Right hindlimb (tissue), 1 donor: ENCODE measurements around the gene MOV10L1.
"Not testable (repeated sequence)": the region's sequence is repeated elsewhere in the genome, so short reads cannot be mapped to it uniquely, and the experiment has no call there.

Experiments
- DNase-seq: peaks from one replicate; pipeline ENCODE4 v3.0.0-alpha.2; 2018

The MOV10L1 gene

GRCh38 chr22:50105208-50106100 lies 15.6 kb downstream of the MOV10L1 start:
- DNase-seq = peak; percentile 55

DNA sequence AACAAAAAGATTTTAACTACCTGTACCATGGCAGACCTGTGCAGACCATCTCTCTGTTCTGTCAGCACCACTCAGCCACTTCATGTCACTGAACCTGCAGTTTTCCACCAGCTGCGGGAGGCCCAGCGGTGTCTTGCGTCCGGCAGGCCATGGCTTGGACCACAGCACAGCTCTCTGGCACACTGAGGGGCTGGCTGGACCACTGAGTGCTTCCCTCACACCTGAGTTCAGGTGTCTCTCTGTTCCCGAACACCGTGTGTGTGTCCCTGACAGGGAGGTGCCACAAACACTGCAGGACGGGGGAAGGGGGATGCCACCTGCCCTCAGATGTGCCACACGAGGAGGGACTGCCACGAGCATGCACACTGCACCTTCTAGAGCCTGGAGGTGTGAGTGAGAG lies 17.7 kb downstream of the MOV10L1 start:
- no peak for DNase-seq

GRCh38 chr22:50111056-50111455 lies 21.2 kb downstream of the MOV10L1 start:
- no peak for DNase-seq

- DNase-seq = peak; percentile 48
Observed at GRCh38 chr22:50112151-50113118, 22.6 kb downstream of the MOV10L1 start.

DNA sequence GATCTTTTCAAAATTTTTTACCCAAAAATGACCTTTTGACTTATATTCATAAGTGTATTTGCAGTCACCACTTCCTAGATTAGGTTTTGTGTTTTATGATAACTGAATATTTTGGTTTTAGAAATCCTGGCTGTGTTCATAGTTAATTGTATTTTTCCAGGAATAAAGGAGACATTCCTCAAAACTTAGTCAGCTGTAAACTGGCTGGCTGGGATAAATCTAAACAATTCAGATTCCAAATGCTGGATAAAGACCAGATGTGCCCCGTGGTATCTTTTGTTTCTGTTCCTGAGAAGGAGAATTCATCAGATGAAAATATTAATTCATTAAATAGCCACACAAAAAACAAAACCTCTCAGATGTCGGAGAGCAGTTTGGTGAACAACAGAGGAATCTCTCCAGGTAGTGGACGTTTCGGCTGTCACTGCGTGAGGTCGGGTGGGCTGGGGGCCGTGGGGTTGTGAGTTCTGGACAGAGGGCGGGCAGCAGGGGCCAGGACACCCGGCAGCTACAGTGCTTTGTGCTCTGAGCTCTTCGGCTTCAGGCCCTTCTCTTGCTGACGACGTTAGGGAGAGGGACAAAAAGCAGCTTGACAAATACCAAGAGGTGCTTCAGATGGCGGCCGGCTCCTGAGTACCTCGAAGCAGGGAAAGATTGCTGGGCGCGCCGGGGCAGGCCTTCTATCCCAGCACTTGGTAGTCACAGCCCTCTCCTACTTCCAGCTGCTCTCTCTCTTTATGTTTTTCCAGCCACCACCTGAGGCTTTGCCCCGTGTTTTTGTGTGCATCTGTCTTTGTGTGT lies 24.6 kb downstream of the MOV10L1 start:
- no peak for DNase-seq

- no peak for DNase-seq
Observed at GRCh38 chr22:50115693-50116092, 25.9 kb downstream of the MOV10L1 start.

GRCh38 chr22:50117168-50117762 lies 27.5 kb downstream of the MOV10L1 start:
- DNase-seq = no peak

- no peak for DNase-seq
Observed at GRCh38 chr22:50118129-50118528, 28.3 kb downstream of the MOV10L1 start.

DNA sequence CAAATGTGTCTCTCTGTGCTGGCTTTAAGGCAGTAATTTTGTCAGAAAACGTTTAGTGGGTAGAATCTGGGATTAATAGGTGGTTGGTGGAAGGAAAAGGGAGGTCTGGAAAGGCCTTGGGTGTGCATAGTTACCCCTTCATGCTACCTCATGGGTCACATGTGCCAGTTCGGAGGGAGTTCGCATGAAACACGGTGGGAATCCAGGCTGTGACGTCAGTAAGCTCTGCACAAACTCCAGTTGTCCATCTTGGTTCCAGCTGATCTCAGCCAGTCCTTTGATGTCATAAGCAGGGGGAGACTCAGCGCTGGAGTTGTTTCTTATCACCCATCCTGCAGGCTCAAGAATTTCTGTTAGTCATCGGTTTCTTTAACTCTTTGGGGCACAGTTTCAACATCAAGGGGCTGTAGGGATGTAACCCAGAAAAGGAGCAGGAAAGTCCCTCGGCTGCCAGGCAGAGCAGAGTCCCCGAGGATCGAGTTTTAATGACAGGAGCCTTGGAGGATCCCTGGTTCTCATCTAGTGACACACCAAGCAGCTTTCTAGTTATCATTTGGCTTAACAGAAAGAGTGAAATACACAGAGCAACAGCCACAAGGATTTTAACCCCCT lies 28.9 kb downstream of the MOV10L1 start:
- DNase-seq = no peak

DNA sequence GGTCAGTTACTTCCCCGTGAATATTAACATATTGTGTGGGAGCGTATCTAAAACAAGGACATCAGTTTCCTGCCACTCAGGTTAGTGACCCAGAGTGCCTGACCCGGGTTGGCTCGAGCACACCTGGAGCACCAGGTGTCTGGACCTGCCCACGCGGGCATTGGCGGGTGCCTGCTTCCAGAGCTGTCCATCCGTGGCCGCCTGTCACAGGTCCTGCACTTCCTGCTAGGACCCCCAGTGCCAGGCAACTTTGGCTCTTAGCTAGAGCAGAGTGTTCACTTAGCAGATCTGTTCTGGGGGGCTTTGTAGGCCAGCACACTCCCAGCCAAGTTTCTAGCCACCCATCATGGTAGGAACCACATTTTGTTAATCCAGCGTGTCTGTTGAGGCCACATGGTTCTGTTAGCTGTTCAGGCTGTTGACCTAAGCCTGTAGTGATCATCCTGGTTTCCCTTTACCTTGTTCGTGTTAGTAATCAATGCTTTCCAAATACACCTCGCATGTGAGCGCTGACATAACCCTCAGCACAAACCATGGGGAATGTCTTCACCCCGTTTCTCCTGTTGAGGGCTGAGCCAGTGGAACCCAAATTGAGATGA lies 29.5 kb downstream of the MOV10L1 start:
- no peak for DNase-seq

- peak; percentile 43 for DNase-seq
Observed at GRCh38 chr22:50119768-50120251, 30.0 kb downstream of the MOV10L1 start.

GRCh38 chr22:50121202-50121740 lies 31.5 kb downstream of the MOV10L1 start:
- no peak for DNase-seq

GRCh38 chr22:50123119-50123518 lies 33.3 kb downstream of the MOV10L1 start:
- no peak for DNase-seq

DNA sequence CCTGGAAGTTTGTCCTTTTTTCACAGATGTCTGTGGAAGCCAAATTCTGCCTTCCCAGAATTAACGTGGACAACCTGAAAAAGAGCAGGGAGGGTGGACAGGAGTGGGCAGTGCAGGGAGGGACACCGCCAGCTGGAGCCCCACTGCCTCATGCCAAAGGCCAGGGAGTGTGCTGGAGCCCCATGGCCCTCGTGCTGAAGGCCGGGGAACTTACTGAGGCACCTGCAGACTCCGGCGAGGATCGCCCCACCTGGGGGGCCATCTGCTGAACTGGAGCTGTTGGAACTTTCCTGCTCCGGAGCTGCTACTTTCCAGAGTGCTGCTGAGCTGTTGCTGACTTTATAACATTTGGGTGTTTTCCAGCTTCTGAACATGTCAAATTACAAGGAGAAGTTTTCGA lies 35.2 kb downstream of the MOV10L1 start:
- no peak for DNase-seq

GRCh38 chr22:50129121-50129736 lies 39.4 kb downstream of the MOV10L1 start:
- DNase-seq = no peak

- no peak for DNase-seq
Observed at GRCh38 chr22:50131894-50132293, 42.1 kb downstream of the MOV10L1 start.

DNA sequence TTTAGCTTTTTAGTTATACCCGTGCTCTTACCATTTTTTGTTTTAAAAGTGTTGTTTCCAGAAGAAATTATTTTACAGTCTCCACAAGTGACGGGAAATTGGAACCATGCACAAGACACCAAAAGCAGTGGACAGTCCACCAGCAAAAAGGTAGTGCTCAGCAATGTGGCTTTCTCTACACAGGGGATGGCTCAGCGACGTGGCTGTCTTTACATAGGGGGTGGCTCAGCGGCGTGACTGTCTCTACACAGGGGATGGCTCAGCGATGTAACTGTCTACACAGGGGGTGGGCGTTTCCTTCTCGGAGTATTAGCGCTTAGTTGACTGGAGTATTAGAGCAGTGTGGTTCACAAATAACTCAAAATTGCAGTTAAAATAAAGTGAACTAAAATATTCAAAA lies 44.7 kb downstream of the MOV10L1 start:
- DNase-seq = no peak

- no peak for DNase-seq
Observed at GRCh38 chr22:50136581-50137015, 46.8 kb downstream of the MOV10L1 start.

GRCh38 chr22:50137277-50137676 lies 47.5 kb downstream of the MOV10L1 start:
- DNase-seq = not testable (repeated sequence)

DNA sequence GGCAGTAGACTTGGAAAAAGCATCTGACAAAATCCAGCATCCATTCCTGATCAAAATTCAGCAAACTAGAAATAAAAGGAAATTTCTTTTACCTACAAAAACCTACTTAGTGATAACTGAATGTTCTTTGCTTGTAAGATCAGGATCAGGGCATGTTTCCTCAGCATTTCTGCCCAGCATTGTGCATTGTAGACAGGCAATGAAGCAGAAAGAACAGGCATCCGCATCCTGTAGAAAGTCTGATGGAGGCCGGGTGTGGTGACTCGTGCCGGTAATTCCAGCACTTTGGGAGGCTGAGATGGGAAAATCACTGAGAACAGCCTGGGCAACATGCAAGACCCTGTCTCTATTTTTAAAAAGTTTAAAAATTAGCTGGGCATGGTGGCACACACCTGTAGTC lies 48.2 kb downstream of the MOV10L1 start:
- DNase-seq = no peak
